Measurements from ENCODE around the gene OR8B4.

OR8B4 gene

GRCh38 chr11:124380585-124380984 is 44.1 kb downstream of the OR8B4 start:
- H3K27ac ChIP-seq (ENCODE audit: low read depth, low read length) = no peak overlapping the region
- H3K4me2 ChIP-seq (ENCODE audit: low read depth, low read length, poor library complexity, severe bottlenecking) = no peak overlapping the region
- H3F3A ChIP-seq (ENCODE audit: insufficient read depth) = no peaks in the 10 kb centered on the region
- H3K36me3 ChIP-seq (ENCODE audit: low read length) = no peaks in the 10 kb centered on the region
- H3K9me3 ChIP-seq (ENCODE audit: insufficient read depth, low read length) = no peaks in the 10 kb centered on the region
- H2AFZ ChIP-seq (ENCODE audit: low read depth, low read length, severe bottlenecking) = no peak overlapping the region
- H3K79me2 ChIP-seq (ENCODE audit: insufficient read depth, low read length) = no peaks in the 10 kb centered on the region
- TF ChIP-seq EZH2phosphoT487 (conservative IDR thresholded peaks at IDR 0.05; ENCODE audit: low read length) (no peak), CTCF (IDR thresholded peaks at IDR 0.05; ENCODE audit: insufficient read depth, low read length, poor library complexity, severe bottlenecking) (no peak)
- 0 out of 2 replicates have a peak, but pooled peaks cover 3% of the 10 kb centered on the region for H3K9me2 ChIP-seq (replicated peaks; ENCODE audit: insufficient read depth, low read length)
- H4K20me1 ChIP-seq (ENCODE audit: low read depth, low read length) = no peaks in the 10 kb centered on the region
- H3K4me3 ChIP-seq (ENCODE audit: insufficient read depth, low read length, poor library complexity, severe bottlenecking) = no peak overlapping the region
- H3K27me3 ChIP-seq (ENCODE audit: low read length) = no peaks in the 10 kb centered on the region
- no peak overlapping the region for H3K9ac ChIP-seq (ENCODE audit: low read length)

GRCh38 chr11:124376280-124376679 is 48.4 kb downstream of the OR8B4 start:
- Histone ChIP-seq H3K4me2 (ENCODE audit: low read depth, low read length, poor library complexity, severe bottlenecking) (no peak overlapping the region), H3K36me3 (ENCODE audit: low read length) (no peaks in the 10 kb centered on the region), H3K27me3 (ENCODE audit: low read length) (no peaks in the 10 kb centered on the region), H3K79me2 (ENCODE audit: insufficient read depth, low read length) (no peaks in the 10 kb centered on the region), H2AFZ (ENCODE audit: low read depth, low read length, severe bottlenecking) (no peak overlapping the region), H3K9me2 (replicated peaks; ENCODE audit: insufficient read depth, low read length) (0 out of 2 replicates have a peak, but pooled peaks cover 3% of the 10 kb centered on the region), H3K9me3 (ENCODE audit: insufficient read depth, low read length) (no peaks in the 10 kb centered on the region), H3K27ac (ENCODE audit: low read depth, low read length) (no peak overlapping the region), H4K20me1 (ENCODE audit: low read depth, low read length) (no peaks in the 10 kb centered on the region), H3F3A (ENCODE audit: insufficient read depth) (no peaks in the 10 kb centered on the region), H3K4me3 (ENCODE audit: insufficient read depth, low read length, poor library complexity, severe bottlenecking) (no peak overlapping the region), H3K9ac (ENCODE audit: low read length) (no peak overlapping the region)
- TF ChIP-seq EZH2phosphoT487 (conservative IDR thresholded peaks at IDR 0.05; ENCODE audit: low read length) = no peak
- TF ChIP-seq CTCF (IDR thresholded peaks at IDR 0.05; ENCODE audit: insufficient read depth, low read length, poor library complexity, severe bottlenecking) = no peak
